NOMO-1 (cell line): ENCODE data around the gene FABP2.

Experiments
- DNase-seq, 2 experiments: peaks; one replicate each; lab custom pipeline; 2025; ENCODE audit not compliant: unreplicated experiment in 2 of 2; lab: John Stamatoyannopoulos, UW

FABP2 gene

DNA sequence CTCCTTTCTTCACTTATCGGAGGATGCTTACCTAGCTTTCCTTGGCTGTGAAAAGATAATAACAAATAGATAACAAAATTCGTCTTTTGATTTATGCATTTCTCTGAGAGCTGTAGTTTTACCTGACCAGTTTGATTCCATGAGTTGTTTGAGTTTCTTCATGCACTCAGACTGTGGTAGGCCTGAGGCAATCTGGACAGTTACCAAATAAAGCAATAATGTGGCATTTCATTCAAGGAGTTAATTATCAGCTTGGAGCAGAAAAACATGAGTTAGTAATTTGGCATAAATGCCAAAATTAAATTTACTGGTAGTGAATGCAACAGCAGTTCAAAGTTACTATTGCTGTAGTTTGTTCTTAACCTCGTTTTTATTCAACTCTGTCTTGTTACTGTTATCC is 53.5 kb downstream of the FABP2 start:
- no peak for DNase-seq
